HG03280 (cell line): ENCODE results near the gene HOXC11.

Experiments used
- ATAC-seq: cut with Tn5 transposase; IDR thresholded peaks from one replicate; pipeline ENCODE4 v1.9.1; 2021; ENCODE audit warnings: mild to moderate bottlenecking, moderate library complexity; ENCODE audit not compliant: unreplicated experiment

HOXC11 gene

GRCh38 chr12:53983950-53984572, 11.1 kb downstream of the HOXC11 start:
- ATAC-seq: no peak

- ATAC-seq: no peak
Measured at GRCh38 chr12:53984901-53985691, 12.2 kb downstream of the HOXC11 start, which contains the start of gene HOXC10. HOXC10 (plus strand) TSS chr12:53985146; CDS start chr12:53985260, 114 bp downstream.

GRCh38 chr12:53985692-53985993, 12.7 kb downstream of the HOXC11 start:
- no peak for ATAC-seq

GRCh38 chr12:53985994-53986685, 13.2 kb downstream of the HOXC11 start:
- ATAC-seq: no peak

GRCh38 chr12:53986686-53987483, 14.0 kb downstream of the HOXC11 start:
- no peak for ATAC-seq

GRCh38 chr12:53987787-53988230, 14.9 kb downstream of the HOXC11 start:
- no peak for ATAC-seq

- ATAC-seq: no peak
Measured at GRCh38 chr12:53988541-53989226, 15.8 kb downstream of the HOXC11 start.

GRCh38 chr12:53989227-53990113, 16.5 kb downstream of the HOXC11 start:
- peak; percentile 47 for ATAC-seq

GRCh38 chr12:53990311-53991076, 17.6 kb downstream of the HOXC11 start:
- no peak for ATAC-seq

- ATAC-seq: no peak
Measured at GRCh38 chr12:53991077-53991460, 18.1 kb downstream of the HOXC11 start.

- no peak for ATAC-seq
Measured at GRCh38 chr12:53992377-53992889, 19.5 kb downstream of the HOXC11 start.

- ATAC-seq: no peak
Measured at GRCh38 chr12:53993162-53994008, 20.5 kb downstream of the HOXC11 start.

- no peak for ATAC-seq
Measured at GRCh38 chr12:53994009-53994263, 21.0 kb downstream of the HOXC11 start.

- no peak for ATAC-seq
Measured at GRCh38 chr12:53994264-53995001, 21.5 kb downstream of the HOXC11 start.

GRCh38 chr12:53995002-53995377, 22.1 kb downstream of the HOXC11 start:
- no peak for ATAC-seq

GRCh38 chr12:53995378-53996239, 22.7 kb downstream of the HOXC11 start:
- no peak for ATAC-seq
